HCT116 (cell line): ENCODE results near the gene RCAN2. TPM values are rescaled to one million over a fixed set of nuclear protein-coding genes. Genes with fewer than 3 reads are reported as not detected.

Source experiments
- ATAC-seq: fragments of 200-7000 bp; cut with Tn5 transposase; 2 replicates; pipeline ENCODE4 v1.9.1; 2020; ENCODE audit warnings: mild to moderate bottlenecking, moderate library complexity
- BruUV-seq: library from RNA; stranded (reverse); fragments of 400-500 nt; replicated peaks from 2 replicates; lab custom pipeline; 2021; lab: Mats Ljungman, UMichigan
- CTCF ChIA-PET: fragments of 300-600 bp; sonication (Branson Sonifier 250); formaldehyde crosslinking; loops from one replicate; lab custom pipeline; 2021; ENCODE audit warnings: antibody characterized with exemption; lab: Charles Lee
- POLR2A ChIA-PET: fragments of 300-600, 350-600 bp; sonication (Branson Sonifier 250); formaldehyde crosslinking; loops from one replicate; lab custom pipeline; 2021; ENCODE audit warnings: antibody characterized with exemption; lab: Charles Lee
- RAD21 ChIA-PET, 2 experiments: fragments of 300-600 bp; sonication (Branson Sonifier 250); formaldehyde crosslinking; loops; one replicate each; lab custom pipeline; 2023; ENCODE audit warnings: low total read pairs in 2 of 2; ENCODE audit not compliant: uncharacterized antibody in 2 of 2, unreplicated experiment in 2 of 2, low non-redundant PET in 1 of 2; lab: Charles Lee
- DNase-seq: peaks from one replicate; pipeline ENCODE4 v3.0.0-alpha.2; 2010; ENCODE audit warnings: low read depth, low spot score
- H2AFZ ChIP-seq: fragments of 200-600 bp; shearing (Covaris generic), sonication (generic); 2 replicates; pipeline ENCODE4 v1.6.1; 2017; ENCODE audit warnings: low read depth, mixed run types, mixed read lengths, antibody characterized with exemption, low read length; ENCODE audit not compliant: poor library complexity, severe bottlenecking
- H3K27ac ChIP-seq: 2 replicates; pipeline ENCODE4 v1.5.1; 2012; ENCODE audit warnings: low read depth, low read length
- H3K27me3 ChIP-seq: fragments of 200-600 bp; sonication (generic); 2 replicates; pipeline ENCODE4 v1.6.1; 2016; ENCODE audit warnings: mixed run types, low read length, mixed read lengths; ENCODE audit not compliant: insufficient read depth
- H3K36me3 ChIP-seq, 2 experiments: fragments of 200-500 bp in 1 of 2; fragments of 200-600 bp in 1 of 2; sonication (Bioruptor generic) in 1 of 2; sonication (generic) in 1 of 2; 2 replicates each; pipeline versions ENCODE4 v1.5.1 to v1.6.1; 2014 to 2016; ENCODE audit warnings: low read length in 2 of 2, inconsistent platforms in 1 of 2, mixed read lengths in 1 of 2, mixed run types in 1 of 2; ENCODE audit not compliant: insufficient read depth in 2 of 2, control insufficient read depth in 1 of 2
- H3K4me1 ChIP-seq, 2 experiments: fragments of 200-600 bp in 1 of 2; sonication (generic) in 1 of 2; 2 replicates each; pipeline versions ENCODE4 v1.5.1 to v1.6.1; 2012 to 2017; ENCODE audit warnings: low read length in 2 of 2, inconsistent platforms in 1 of 2, mild to moderate bottlenecking in 1 of 2, mixed read lengths in 1 of 2, mixed run types in 1 of 2, moderate library complexity in 1 of 2; ENCODE audit not compliant: insufficient read depth in 2 of 2, control insufficient read depth in 1 of 2
- H3K4me2 ChIP-seq: fragments of 200-600 bp; sonication (generic); 2 replicates; pipeline ENCODE4 v1.6.1; 2017; ENCODE audit warnings: mixed run types, low read length, mixed read lengths
- H3K4me3 ChIP-seq, 2 experiments: fragments of 200-600 bp in 1 of 2; sonication (generic) in 1 of 2; replicated peaks in 1 of 2; 2 replicates each; pipeline ENCODE4 v1.5.1; 2011 to 2016; ENCODE audit warnings: low read length in 2 of 2, control low read depth in 1 of 2, low read depth in 1 of 2, mild to moderate bottlenecking in 1 of 2, mixed read lengths in 1 of 2, mixed run types in 1 of 2
- H3K79me2 ChIP-seq: fragments of 200-600 bp; sonication (generic); 2 replicates; pipeline ENCODE4 v1.6.1; 2017; ENCODE audit warnings: mild to moderate bottlenecking, mixed run types, low read length, moderate library complexity, mixed read lengths; ENCODE audit not compliant: insufficient read depth
- H3K9ac ChIP-seq: fragments of 200-600 bp; sonication (generic); 2 replicates; pipeline ENCODE4 v1.6.1; 2016; ENCODE audit warnings: low read length, mixed read lengths
- H3K9me2 ChIP-seq: fragments of 200-600 bp; sonication (generic), shearing (Covaris generic); 2 replicates; pipeline ENCODE4 v1.6.1; 2017; ENCODE audit warnings: mixed run types, mild to moderate bottlenecking, moderate library complexity; ENCODE audit not compliant: insufficient read depth
- H3K9me3 ChIP-seq, 2 experiments: fragments of 200-500 bp in 1 of 2; fragments of 200-600 bp in 1 of 2; sonication (Bioruptor generic) in 1 of 2; sonication (generic) in 1 of 2; 2 replicates each; pipeline ENCODE4 v1.6.1; 2014 to 2017; ENCODE audit warnings: low read length in 2 of 2, mixed read lengths in 2 of 2, inconsistent platforms in 1 of 2, low read depth in 1 of 2, mild to moderate bottlenecking in 1 of 2, mixed run types in 1 of 2, moderate library complexity in 1 of 2; ENCODE audit not compliant: control insufficient read depth in 1 of 2, insufficient read depth in 1 of 2
- H4K20me1 ChIP-seq: fragments of 200-600 bp; sonication (generic), shearing (Covaris generic); 2 replicates; pipeline ENCODE4 v1.6.1; 2017; ENCODE audit warnings: mixed run types, mild to moderate bottlenecking, moderate library complexity; ENCODE audit not compliant: insufficient read depth
- CTCF ChIP-seq, 3 experiments: fragments of 200-600 bp in 1 of 3; sonication (generic) in 1 of 3; IDR thresholded peaks in 2 of 3; conservative IDR thresholded peaks in 1 of 3; 2 replicates each; pipeline ENCODE4 v1.5.1; 2012 to 2017; ENCODE audit warnings: low read depth in 2 of 3, low read length in 2 of 3, antibody characterized with exemption in 1 of 3, borderline replicate concordance in 1 of 3, control low read depth in 1 of 3, mild to moderate bottlenecking in 1 of 3, mixed read lengths in 1 of 3, mixed run types in 1 of 3, moderate library complexity in 1 of 3; ENCODE audit not compliant: insufficient read depth in 1 of 3
- ELF1 ChIP-seq: IDR thresholded peaks from 2 replicates; pipeline ENCODE4 v1.6.1; 2012; ENCODE audit warnings: low read depth, borderline replicate concordance
- EZH2 ChIP-seq: fragments of 200-600 bp; sonication (generic); IDR thresholded peaks from 2 replicates; pipeline ENCODE4 v1.6.1; 2017; ENCODE audit warnings: antibody characterized with exemption, mixed run types
- EZH2phosphoT487 ChIP-seq: fragments of 200-600 bp; IDR thresholded peaks from 2 replicates; pipeline ENCODE4 v1.6.1; 2018; ENCODE audit warnings: antibody characterized with exemption, borderline replicate concordance
- YY1 ChIP-seq: IDR thresholded peaks from 2 replicates; pipeline ENCODE4 v1.6.1; 2011; ENCODE audit warnings: low read length, low read depth, moderate library complexity, mild to moderate bottlenecking; ENCODE audit not compliant: insufficient replicate concordance; ENCODE audit errors: extremely low read depth
- intact Hi-C: fragments of 100-400 bp; cut with micrococcal nuclease; formaldehyde crosslinking; loops from 2 replicates; pipeline ENCODE4 v1.10.0; 2022
- total RNA-seq: library from RNA; stranded (reverse); gene quantifications from one replicate; pipeline ENCODE4 v1.2.1, GENCODE V29; 2021; ENCODE audit not compliant: unreplicated experiment
- TF ChIP-seq, protein P1 (sequence below): IDR thresholded peaks from 2 replicates; pipeline ENCODE4 v1.6.1; 2012; ENCODE audit warnings: low read depth
- TF ChIP-seq, protein P2 (sequence below): IDR thresholded peaks from 2 replicates; pipeline ENCODE4 v1.6.1; 2012

Gene RCAN2
- total RNA-seq, 1 experiment from 2014 or later, result 0.57 TPM

GRCh38 chr6:46444772-46445454 is 46.3 kb downstream of the RCAN2 start:
- CTCF ChIA-PET, result no interaction called here
- Histone ChIP-seq H3K4me1 (no peaks in the 10 kb centered on the region), H3K4me2 (no peak overlapping the region), H3K9ac (no peak overlapping the region), H3K27ac (no peak overlapping the region), H3K79me2 (no peaks in the 10 kb centered on the region), H3K9me2 (no peaks in the 10 kb centered on the region), H3K4me3 (no peak overlapping the region), H3K9me3 (no peaks in the 10 kb centered on the region)
- intact Hi-C loops, result no loop called here
- DNase-seq, result no peak
- no TSS peak for BruUV-seq
- POLR2A ChIA-PET, result no interaction called here
- ATAC-seq, result no peak
- no peak for TF ChIP-seq YY1
- TF ChIP-seq ELF1, result no peak
- TF ChIP-seq, protein P1, sequence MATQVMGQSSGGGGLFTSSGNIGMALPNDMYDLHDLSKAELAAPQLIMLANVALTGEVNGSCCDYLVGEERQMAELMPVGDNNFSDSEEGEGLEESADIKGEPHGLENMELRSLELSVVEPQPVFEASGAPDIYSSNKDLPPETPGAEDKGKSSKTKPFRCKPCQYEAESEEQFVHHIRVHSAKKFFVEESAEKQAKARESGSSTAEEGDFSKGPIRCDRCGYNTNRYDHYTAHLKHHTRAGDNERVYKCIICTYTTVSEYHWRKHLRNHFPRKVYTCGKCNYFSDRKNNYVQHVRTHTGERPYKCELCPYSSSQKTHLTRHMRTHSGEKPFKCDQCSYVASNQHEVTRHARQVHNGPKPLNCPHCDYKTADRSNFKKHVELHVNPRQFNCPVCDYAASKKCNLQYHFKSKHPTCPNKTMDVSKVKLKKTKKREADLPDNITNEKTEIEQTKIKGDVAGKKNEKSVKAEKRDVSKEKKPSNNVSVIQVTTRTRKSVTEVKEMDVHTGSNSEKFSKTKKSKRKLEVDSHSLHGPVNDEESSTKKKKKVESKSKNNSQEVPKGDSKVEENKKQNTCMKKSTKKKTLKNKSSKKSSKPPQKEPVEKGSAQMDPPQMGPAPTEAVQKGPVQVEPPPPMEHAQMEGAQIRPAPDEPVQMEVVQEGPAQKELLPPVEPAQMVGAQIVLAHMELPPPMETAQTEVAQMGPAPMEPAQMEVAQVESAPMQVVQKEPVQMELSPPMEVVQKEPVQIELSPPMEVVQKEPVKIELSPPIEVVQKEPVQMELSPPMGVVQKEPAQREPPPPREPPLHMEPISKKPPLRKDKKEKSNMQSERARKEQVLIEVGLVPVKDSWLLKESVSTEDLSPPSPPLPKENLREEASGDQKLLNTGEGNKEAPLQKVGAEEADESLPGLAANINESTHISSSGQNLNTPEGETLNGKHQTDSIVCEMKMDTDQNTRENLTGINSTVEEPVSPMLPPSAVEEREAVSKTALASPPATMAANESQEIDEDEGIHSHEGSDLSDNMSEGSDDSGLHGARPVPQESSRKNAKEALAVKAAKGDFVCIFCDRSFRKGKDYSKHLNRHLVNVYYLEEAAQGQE, result no peak
- TF ChIP-seq, protein P2, sequence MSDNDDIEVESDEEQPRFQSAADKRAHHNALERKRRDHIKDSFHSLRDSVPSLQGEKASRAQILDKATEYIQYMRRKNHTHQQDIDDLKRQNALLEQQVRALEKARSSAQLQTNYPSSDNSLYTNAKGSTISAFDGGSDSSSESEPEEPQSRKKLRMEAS, result no peak
- no peak for TF ChIP-seq EZH2
- no peak for TF ChIP-seq CTCF (IDR thresholded peaks at IDR 0.05 in 2 of 3, conservative IDR thresholded peaks at IDR 0.05 in 1 of 3; ENCODE audit: borderline replicate concordance in 1 of 3, insufficient read depth in 1 of 3, low read depth in 2 of 3, low read length in 2 of 3)
- TF ChIP-seq EZH2phosphoT487, result no peak
- TF ChIP-seq, all 23 proteins: peak for 0
- RAD21 ChIA-PET, result no interaction called here
- H2AFZ ChIP-seq, result no peak overlapping the region
- no peaks in the 10 kb centered on the region for H3K27me3 ChIP-seq
- H4K20me1 ChIP-seq, result no peaks in the 10 kb centered on the region
- no peaks in the 10 kb centered on the region; a peak in 1 of 4 replicates for H3K36me3 ChIP-seq
